ENCODE measurements around the gene NAA10.
"Not testable (repeated sequence)": the region's sequence is repeated elsewhere in the genome, so short reads cannot be mapped to it uniquely, and the experiment has no call there.

Gene NAA10

GRCh38 chrX:153934762-153935325, at the start of gene NAA10:
NAA10 (minus strand) TSS chrX:153935037; CDS start chrX:153934904, 133 bp downstream.
- peak; percentile 36 to 53 for DNase-seq (ENCODE audit: low read depth in 2 of 2)

- no peak for DNase-seq (ENCODE audit: low read depth in 2 of 2)
Observed at GRCh38 chrX:153983321-153983801, 48.5 kb upstream of the NAA10 start.

GRCh38 chrX:153981771-153982533, 47.1 kb upstream of the NAA10 start:
- DNase-seq (ENCODE audit: low read depth in 2 of 2): peak in 1 of 2 experiments; percentile 62

GRCh38 chrX:153981231-153981630, 46.4 kb upstream of the NAA10 start:
- no peak for DNase-seq (ENCODE audit: low read depth in 2 of 2)

GRCh38 chrX:153980394-153980793, 45.6 kb upstream of the NAA10 start:
- not testable (repeated sequence) for DNase-seq (ENCODE audit: low read depth in 2 of 2)

GRCh38 chrX:153974726-153975286, 40.0 kb upstream of the NAA10 start:
- no peak for DNase-seq (ENCODE audit: low read depth in 2 of 2)

GRCh38 chrX:153974003-153974725, 39.3 kb upstream of the NAA10 start:
- no peak for DNase-seq (ENCODE audit: low read depth in 2 of 2)

- no peak for DNase-seq (ENCODE audit: low read depth in 2 of 2)
Observed at GRCh38 chrX:153973127-153974002, 38.5 kb upstream of the NAA10 start.

GRCh38 chrX:153972368-153973126, 37.7 kb upstream of the NAA10 start, which contains the start of gene TMEM187:
TMEM187 (plus strand) TSS chrX:153972754; CDS start chrX:153982063, 9,309 bp downstream.
- peak; percentile 73 to 80 for DNase-seq (ENCODE audit: low read depth in 2 of 2)

GRCh38 chrX:153971450-153972367, 36.9 kb upstream of the NAA10 start, which contains the start of gene HCFC1:
HCFC1 (minus strand) TSS chrX:153971818; CDS start chrX:153970840, 978 bp downstream.
- peak; percentile 79 to 80 for DNase-seq (ENCODE audit: low read depth in 2 of 2)

- DNase-seq (ENCODE audit: low read depth in 2 of 2): peak; percentile 70 to 79
Observed at GRCh38 chrX:153971124-153971449, 36.2 kb upstream of the NAA10 start.

- no peak for DNase-seq (ENCODE audit: low read depth in 2 of 2)
Observed at GRCh38 chrX:153970357-153971123, 35.7 kb upstream of the NAA10 start.

GRCh38 chrX:153969904-153970356, 35.1 kb upstream of the NAA10 start:
- no peak for DNase-seq (ENCODE audit: low read depth in 2 of 2)

GRCh38 chrX:153969125-153969903, 34.5 kb upstream of the NAA10 start:
- DNase-seq (ENCODE audit: low read depth in 2 of 2): no peak

- no peak for DNase-seq (ENCODE audit: low read depth in 2 of 2)
Observed at GRCh38 chrX:153968754-153969124, 33.9 kb upstream of the NAA10 start.

- no peak for DNase-seq (ENCODE audit: low read depth in 2 of 2)
Observed at GRCh38 chrX:153968255-153968654, 33.4 kb upstream of the NAA10 start.

GRCh38 chrX:153967536-153968224, 32.8 kb upstream of the NAA10 start:
- no peak for DNase-seq (ENCODE audit: low read depth in 2 of 2)
